NT2/D1 (cell line): Measurements from ENCODE around the gene PAFAH2.
A peak's percentile ranks its signal among the peaks of the same experiment; 100 is the strongest.

Source experiments
- DNase-seq: peaks from one replicate; pipeline ENCODE4 v3.0.0-alpha.2; 2011; ENCODE audit warnings: low read depth, low spot score
- H3K27me3 ChIP-seq: 2 replicates; pipeline ENCODE4 v1.6.0; 2011; ENCODE audit warnings: mild to moderate bottlenecking; ENCODE audit not compliant: insufficient read length, insufficient read depth
- H3K36me3 ChIP-seq: 2 replicates; pipeline ENCODE4 v1.6.1; 2011; ENCODE audit warnings: mild to moderate bottlenecking, low read length, mixed read lengths; ENCODE audit not compliant: insufficient read depth, insufficient read length
- H3K4me1 ChIP-seq: 2 replicates; pipeline ENCODE4 v1.5.1; 2011; ENCODE audit not compliant: insufficient read depth, insufficient read length
- H3K4me3 ChIP-seq: 2 replicates; pipeline ENCODE4 v1.5.1; 2011; ENCODE audit warnings: low read depth; ENCODE audit not compliant: insufficient read length
- H3K9ac ChIP-seq: 2 replicates; pipeline ENCODE4 v1.6.0; 2011; ENCODE audit warnings: low read depth; ENCODE audit not compliant: insufficient read length
- H3K9me3 ChIP-seq: 2 replicates; pipeline ENCODE4 v1.5.1; 2011; ENCODE audit warnings: mild to moderate bottlenecking, low read length; ENCODE audit not compliant: insufficient read depth
- SUZ12 ChIP-seq: IDR thresholded peaks from 2 replicates; pipeline ENCODE4 v1.6.1; 2011; ENCODE audit not compliant: insufficient read length, insufficient read depth; ENCODE audit errors: extremely low read depth
- YY1 ChIP-seq: IDR thresholded peaks from 2 replicates; pipeline ENCODE4 v1.6.1; 2011; ENCODE audit not compliant: insufficient read length, insufficient read depth
- ZNF274 ChIP-seq: IDR thresholded peaks from 2 replicates; pipeline ENCODE4 v1.6.1; 2011; ENCODE audit warnings: mild to moderate bottlenecking, low read depth, low read length

Gene PAFAH2

DNA sequence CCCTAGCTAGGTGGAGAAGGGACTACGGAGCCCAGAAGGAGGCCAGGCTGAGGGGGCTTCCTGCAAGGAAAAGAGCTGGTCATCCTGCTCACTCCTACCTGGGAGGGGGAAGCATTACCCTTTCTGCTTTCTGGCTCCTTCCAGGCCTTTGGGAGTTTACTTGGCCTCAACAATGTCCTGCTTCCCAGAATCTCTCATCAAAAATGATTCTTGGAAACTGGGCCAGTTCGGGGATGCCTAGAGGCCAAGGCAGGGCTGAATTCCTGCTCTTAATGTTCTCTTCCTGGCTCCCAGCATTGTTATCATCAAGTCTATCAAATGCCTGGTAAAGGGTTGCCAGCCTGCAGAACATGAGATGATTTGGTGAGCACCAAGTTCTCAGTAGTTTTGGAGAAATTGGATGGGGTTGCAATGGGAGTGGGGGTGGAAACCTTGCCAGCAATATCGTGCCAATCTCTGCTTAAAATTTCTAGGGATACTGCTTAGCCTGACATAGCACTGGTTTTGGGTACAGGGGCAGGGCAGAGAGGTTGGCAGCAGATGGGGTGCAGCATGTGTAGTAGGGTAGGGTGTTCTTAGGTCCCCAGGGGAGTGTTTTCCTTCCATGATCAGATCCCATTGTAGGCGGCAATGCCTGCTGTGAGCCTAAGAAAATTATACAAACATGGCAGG lies 7.7 kb upstream of the PAFAH2 start:
- no peak overlapping the region for H3K9ac ChIP-seq
- H3K4me1 ChIP-seq: peaks cover 1% of the 10 kb centered on the region
- no peaks in the 10 kb centered on the region for H3K27me3 ChIP-seq
- H3K36me3 ChIP-seq: no peaks in the 10 kb centered on the region
- H3K9me3 ChIP-seq: no peaks in the 10 kb centered on the region
- TF ChIP-seq YY1 (no peak), SUZ12 (no peak), ZNF274 (no peak)
- no peak for DNase-seq
- H3K4me3 ChIP-seq: no peak overlapping the region

DNA sequence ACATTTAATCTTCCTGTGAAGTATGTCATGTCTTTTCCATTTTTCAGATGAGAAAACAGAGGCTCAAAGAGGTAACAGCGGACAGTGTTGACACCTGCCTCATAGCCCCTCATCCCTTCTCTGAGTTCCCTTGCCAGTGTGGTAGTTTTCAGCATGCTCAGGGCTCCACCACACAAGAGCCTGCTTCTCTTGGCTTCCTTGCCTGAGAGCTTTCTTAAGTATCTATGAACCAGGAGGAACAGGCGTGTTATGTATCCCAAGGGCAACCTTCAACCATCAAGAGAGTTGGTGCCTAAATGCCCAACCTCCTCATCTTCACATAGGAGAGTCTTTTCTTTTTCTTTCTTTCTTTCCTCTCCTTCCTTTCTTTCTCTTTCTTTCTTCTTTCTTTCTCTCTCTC lies 5.9 kb upstream of the PAFAH2 start:
- Histone ChIP-seq H3K4me1 (no peaks in the 10 kb centered on the region), H3K9ac (no peak overlapping the region), H3K9me3 (no peaks in the 10 kb centered on the region), H3K27me3 (no peaks in the 10 kb centered on the region), H3K4me3 (no peak overlapping the region), H3K36me3 (no peaks in the 10 kb centered on the region)
- no peak for DNase-seq
- TF ChIP-seq SUZ12: no peak
- no peak for TF ChIP-seq YY1
- TF ChIP-seq ZNF274: no peak

DNA sequence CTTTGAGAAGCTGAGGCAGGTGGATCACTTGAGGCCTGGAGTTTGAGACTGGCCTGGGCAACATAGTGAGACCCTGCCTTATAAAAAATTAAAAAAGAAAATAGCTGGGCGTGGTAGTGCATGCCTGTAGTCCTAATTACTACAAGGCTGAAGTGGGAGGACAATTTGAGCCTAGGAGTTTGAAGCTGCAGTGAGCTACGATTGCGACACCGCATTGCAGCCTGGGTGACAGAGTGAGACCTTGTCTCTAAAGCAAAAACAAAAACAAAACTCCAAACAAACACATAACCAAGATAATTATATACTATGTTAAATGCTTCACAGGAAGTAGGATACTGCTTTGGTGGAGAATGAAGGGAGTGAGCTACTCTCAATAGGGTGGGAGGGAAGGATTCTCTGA lies 5.4 kb upstream of the PAFAH2 start:
- Histone ChIP-seq H3K9ac (no peak overlapping the region), H3K27me3 (no peaks in the 10 kb centered on the region), H3K4me3 (no peak overlapping the region), H3K9me3 (no peaks in the 10 kb centered on the region), H3K36me3 (no peaks in the 10 kb centered on the region), H3K4me1 (peaks cover 2% of the 10 kb centered on the region)
- DNase-seq: no peak
- TF ChIP-seq SUZ12 (no peak), ZNF274 (no peak), YY1 (no peak)

DNA sequence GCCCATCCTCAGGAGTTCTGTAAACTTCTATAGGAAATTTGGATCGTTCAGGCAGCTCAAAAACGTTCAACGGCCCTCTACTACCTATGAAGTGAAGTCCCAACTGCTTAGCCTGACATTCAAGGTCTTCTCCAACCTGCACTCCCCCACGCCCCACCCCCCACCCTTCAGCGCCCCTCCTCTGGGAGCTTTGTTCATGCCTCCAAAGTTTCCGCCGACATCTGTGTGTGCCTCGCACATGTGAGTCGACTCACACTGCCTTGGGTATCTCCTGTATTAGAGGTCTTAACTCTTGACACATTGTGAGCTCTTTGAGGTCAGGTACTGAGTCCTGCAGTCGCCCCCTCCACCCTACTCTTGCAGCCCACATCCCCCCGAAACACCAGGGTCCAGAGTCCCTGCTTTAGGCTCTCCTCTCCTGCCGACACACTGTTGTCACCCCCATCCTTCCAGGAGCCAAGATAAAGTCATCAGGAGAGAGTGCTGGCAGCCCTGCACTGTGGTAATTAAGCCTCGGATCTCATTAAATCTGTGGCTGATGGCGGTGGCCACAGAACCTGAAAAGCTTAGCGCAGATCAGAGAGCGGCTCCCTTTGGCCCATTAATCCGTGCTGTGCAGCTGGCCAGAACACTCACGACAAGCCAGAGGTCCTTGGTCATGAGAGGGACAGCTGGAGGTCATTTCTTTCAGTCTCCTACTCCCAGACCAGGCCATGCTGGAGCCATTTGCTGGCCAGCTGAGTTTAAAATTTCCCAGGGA lies 1.4 kb upstream of the PAFAH2 start:
- DNase-seq: no peak

DNA sequence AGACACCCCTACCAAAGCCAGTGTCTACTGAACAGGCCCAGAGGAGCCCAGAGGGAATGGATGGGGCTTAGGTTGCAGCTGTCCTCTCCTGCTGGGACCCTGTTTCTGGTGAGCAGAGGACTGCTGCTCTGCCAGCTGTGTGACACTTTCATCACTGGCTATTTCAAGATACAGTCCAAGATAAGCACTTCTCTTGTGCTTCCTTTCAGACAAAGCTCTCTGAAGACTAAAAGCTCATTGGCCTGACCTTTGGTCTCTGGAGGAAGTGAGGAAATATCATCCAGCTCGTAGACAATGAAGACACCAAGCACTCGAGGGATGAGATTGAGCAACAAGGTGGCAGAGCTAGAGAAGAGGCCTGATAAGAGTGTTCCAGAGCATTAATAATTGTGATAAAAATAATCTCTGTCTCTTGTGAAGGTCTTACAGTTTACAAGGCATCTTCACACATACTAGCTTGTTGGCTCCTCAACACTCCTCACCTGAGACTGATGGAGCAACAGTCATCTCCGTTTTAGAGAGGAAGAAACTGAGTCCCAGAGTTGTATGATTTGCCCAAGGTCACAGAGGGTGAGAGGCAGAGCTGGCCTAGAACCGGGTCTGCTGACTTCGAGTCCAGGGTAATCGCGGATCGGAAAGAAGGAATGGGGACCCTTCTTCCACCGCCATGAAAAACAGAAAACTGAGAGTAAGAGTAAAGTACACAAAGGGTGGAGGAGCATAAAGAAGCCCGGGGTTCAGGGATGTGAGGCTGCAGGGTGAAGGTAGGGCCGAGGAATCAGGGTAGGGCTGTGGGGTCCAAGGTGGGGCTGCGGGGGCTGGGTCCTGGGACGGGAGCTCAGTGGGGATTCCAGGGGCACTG lies 666 bp downstream of the PAFAH2 start:
- peak overlapping the region; percentile 85 for H3K9ac ChIP-seq
- DNase-seq: no peak
- no peak for TF ChIP-seq YY1

More for the DNA sequence above, 1.4 kb upstream of the PAFAH2 start:
- no peak overlapping the region for H3K9ac ChIP-seq
- peaks cover 5% of the 10 kb centered on the region for H3K4me1 ChIP-seq
- H3K9me3 ChIP-seq: no peaks in the 10 kb centered on the region
- H3K27me3 ChIP-seq: no peaks in the 10 kb centered on the region
- no peak for TF ChIP-seq SUZ12
- no peak for TF ChIP-seq ZNF274
- no peak for TF ChIP-seq YY1
- H3K36me3 ChIP-seq: peaks cover 4% of the 10 kb centered on the region
- no peak overlapping the region for H3K4me3 ChIP-seq

DNA sequence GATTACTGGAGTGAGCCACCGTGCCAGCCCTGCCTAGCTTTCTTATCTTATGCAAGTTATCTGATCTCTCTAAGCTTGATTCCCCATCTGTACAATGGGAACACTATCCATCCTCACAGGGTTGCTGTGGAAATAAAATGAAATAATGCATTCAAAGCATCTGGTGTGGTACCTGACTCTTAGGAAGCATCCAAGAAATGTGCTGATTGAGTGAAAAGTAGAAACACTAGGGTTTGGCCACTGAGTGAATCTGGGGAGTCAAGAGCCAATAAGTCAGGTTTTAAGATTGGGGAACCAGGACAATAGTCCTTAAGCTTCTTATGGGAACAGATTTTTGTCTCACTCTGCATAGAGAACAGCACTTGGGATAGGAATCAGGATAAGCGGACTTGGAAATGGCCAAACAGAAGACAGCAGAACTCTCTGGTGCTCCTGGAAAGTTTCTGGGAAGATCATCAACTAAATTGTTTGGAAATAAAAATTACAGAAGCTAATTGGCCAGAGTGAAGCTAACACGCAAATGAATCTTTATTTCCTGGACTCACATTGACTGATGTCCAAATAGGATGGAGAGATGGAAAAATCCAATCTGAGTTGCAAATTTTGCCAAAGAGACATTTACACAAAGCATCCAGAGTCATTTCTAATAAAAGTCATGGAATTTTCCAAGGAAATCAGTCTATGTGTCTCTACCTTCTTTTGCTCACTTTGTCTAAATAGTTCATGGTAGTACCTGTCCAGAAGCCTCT lies 3.3 kb downstream of the PAFAH2 start:
- no peak overlapping the region for H3K9ac ChIP-seq
- no peaks in the 10 kb centered on the region for H3K27me3 ChIP-seq
- no peaks in the 10 kb centered on the region for H3K9me3 ChIP-seq
- TF ChIP-seq SUZ12 (no peak), ZNF274 (no peak), YY1 (no peak)
- H3K4me3 ChIP-seq: no peak overlapping the region
- H3K36me3 ChIP-seq: peaks cover 30% of the 10 kb centered on the region
- DNase-seq: no peak
- peaks cover 5% of the 10 kb centered on the region for H3K4me1 ChIP-seq

More for the DNA sequence above, 666 bp downstream of the PAFAH2 start:
- Histone ChIP-seq H3K9me3 (no peaks in the 10 kb centered on the region), H3K4me1 (peaks cover 5% of the 10 kb centered on the region), H3K36me3 (peaks cover 18% of the 10 kb centered on the region), H3K27me3 (no peaks in the 10 kb centered on the region), H3K4me3 (peak overlapping the region; percentile 70)
